ENCODE data around the gene G2E3.
"Not testable (repeated sequence)": the region's sequence is repeated elsewhere in the genome, so short reads cannot be mapped to it uniquely, and the experiment has no call there.

The G2E3 gene

DNA sequence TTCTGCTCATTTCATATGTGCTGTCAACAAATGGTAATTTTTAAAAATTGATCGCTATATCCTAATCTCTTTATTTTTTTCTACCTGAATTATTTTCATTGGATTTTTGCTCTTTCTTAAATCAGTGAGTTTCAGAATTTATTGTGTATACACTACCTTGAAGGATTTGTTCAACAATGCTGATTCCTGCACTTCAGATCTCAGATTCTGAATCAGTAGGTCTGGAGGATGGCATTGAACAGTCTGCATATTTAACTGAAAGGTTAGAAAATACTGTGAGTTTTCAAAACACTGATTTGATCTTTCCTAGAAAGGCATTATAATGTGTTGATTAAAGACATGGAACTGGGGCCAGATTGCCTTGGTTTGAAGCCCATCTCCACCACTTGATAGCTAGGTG is 1.6 kb downstream of the G2E3 start:
- no peak for DNase-seq

DNA sequence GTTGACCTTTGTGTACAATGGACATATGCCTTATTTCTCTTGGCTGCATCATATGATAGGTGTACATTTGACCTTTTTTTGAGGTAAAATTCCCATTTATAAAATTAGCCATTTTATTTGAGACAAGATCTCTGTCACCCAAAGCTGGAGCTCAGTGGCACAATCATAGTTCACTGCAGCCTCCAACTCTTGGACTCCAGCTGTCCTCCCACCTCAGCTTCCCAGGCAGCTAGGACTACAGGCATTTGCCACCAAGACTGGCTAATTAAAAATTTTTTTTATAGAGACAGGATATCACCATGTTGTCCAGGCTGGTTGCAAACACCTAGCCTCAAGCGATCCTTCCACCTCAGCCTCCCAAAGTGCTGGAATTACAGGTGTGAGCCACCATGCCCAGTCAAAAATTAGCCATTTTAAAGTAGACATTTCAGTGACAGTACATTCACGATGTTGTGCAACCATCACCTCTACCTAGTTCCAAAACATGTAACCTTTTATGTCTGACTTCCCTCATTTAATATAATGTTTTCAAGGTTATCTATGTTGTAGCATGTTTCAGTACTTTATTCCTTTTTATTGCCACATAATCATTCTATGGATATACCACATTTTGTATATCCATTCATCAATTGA is 5.4 kb downstream of the G2E3 start:
- DNase-seq: no peak

DNA sequence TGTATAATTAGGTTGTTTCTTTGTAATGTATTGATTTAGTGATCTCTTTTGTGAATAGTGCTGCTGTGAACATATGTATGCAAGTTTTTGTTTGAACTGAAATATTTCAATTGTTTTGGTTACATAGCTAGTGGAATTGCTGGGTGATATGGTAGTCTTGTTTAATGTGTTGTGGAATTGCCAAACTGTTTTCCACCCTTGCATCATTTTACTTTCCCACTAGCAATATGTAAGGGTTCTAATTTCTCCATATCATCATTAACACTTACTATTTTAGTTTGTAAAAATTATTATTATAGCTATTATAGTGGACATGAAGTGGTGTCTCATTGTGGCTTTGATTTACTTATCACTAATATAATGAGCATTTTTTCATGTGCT is 5.9 kb downstream of the G2E3 start:
- DNase-seq: no peak

DNA sequence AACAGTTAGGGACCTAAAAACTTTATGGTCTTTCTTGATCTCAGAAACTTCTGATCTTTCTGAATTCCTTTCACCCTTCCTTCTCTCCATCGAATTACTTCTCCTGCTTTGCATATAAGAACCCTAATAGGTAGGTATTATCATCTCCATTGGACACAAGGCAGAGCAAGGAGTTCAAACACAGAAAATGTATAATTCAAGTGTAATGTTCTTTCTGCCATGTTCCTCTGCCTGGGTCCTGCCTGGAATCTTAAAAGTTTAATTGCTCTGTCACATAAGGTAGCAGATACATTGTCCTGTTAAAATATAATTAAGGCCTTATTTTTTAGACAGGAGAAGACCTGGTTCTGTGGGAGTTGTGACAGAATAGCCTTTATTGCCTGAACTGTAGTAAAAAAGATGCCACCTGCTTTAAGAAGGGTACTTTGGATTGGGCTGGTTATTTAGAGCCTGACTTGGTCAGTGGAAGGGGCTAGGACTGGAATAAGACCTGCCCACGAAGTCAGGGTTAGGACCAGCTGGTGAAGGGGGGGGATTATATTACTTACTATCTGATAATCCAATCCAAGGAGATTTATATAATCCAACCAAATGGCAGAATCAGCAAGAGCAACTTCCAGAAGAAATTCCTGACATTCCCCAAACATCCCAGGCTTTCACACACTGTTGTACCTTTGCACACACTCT is 10.4 kb downstream of the G2E3 start:
- DNase-seq: no peak

DNA sequence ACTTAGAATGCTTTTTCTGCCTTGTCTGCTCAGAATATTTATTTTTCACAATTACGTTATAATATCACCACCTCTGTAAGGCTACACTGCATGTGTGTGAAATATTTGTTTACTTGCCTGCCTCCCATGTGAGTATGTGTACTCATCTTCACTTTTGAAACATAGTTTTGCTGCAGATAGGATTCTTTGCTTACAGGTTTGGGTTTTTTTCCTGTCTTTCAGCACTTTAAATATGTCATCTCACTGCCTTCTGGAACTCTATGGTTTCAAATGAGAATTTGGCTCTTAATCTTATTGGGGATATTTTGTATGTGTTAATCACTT is 10.9 kb downstream of the G2E3 start:
- DNase-seq: no peak

DNA sequence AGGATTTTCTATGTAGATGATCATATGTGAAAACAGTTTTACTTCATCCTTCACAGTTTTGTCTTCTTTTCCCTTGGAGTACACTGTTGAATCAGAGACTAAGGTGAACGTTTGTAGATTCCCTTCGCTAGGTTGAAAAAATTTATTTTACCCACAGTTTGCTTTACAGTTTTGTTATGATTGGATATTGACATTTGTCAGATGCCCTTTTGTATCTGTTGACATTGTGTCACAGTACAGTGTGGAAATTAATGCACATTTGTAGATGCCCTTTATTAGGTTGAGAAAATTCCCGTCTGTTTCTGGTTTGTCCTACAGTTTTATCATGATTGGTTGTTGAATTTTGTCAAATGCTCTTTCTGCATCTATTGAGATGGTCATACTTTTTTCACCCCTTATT is 13.3 kb downstream of the G2E3 start:
- no peak for DNase-seq

DNA sequence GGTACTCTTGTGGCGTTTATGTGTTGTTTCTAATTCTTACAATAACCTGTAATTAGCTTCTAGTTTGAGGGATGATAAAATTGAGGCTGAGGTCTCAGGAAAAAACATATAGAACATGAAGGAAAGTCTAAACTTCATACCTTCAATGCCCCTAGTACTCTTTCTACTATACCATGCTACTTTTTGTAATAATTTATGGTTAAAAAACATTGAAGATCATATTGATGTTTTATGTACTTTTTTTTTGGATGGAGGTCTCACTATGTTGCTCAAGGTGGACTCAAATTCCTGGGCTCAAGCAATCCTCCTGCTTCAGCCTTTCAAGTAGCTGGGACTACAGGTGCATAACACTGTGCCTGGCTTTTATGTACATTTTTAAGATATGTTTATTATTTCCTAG is 13.8 kb downstream of the G2E3 start:
- no peak for DNase-seq

DNA sequence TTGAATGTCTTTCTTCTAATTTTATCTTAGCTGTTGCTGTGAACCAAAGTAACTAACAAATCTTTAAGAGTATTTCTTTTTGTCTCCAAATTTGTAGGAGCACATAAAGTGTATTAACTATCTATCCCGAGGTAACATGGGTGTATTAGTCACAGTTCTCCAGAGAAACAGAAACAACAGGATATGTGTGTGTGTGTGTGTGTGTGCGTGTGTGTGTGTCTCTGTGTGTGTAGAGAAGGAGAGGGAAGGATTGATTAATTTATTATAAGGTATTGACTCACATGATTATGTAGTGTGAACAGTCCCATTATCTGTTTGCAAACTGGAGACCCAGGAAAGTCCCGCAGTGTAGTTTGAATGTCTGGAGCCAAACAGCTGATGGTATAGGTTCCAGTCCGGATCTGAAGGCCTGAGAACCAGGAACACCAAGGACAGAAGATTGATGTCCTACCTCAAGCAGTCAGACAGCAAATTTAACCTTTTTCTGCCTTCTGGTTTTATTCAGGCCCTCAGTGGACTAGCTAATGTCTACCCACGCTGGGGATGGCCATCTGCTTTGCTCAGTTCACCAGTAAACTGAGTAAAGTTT is 14.4 kb downstream of the G2E3 start:
- DNase-seq: no peak

DNA sequence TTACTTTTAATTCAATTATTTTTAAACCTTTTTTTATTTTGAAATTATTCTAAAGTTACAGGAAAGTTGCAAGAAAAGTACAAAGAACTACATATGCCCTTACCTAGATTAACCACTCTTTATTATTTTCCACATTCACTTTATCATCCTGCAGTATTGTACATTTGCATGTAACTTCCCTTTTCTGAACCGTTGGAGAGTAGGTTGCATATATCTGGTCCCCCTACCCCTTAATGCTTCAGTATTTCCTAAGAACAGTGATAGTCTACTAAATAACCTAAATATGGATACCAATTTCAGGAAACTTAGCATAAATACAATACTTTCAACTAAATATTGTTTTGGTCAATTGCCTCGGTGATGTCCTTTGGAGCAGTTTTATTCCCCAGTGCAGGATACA is 15.0 kb downstream of the G2E3 start:
- DNase-seq: no peak

DNA sequence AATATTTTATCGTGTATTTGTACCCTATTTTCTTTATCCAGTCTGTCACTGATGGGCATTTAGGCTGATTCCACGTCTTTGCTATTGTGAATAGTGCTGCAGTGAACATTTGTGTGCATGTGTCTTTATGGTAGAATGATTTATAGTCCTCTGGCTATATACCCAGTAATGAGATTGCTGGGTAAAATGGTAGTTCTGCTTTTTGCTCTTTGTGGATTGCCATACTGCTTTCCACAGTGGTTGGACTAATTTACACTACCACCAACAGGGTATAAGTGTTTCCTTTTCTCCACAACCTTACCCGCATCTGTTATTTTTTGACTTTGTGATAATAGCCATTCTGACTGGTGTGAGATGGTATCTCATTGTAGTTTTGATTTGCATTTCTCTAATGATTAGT is 15.8 kb downstream of the G2E3 start:
- DNase-seq: not testable (repeated sequence)

DNA sequence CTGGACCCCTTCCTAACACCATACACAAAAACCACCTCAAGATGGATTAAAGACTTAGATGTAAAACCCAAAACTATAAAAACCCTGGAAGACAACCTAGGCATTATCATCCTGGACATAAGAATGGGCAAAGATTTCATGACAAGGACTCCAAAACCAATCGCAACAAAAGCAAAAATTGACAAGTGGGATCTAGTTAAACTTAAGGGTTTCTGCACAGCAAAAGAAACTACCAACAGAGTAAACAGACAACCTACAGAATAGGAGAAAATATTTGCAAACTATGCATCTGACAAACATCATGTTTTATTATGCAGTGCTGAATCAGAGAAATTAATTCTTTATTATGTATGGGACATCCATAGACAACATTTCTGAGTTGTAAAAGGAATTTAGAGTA is 17.4 kb downstream of the G2E3 start:
- not testable (repeated sequence) for DNase-seq

DNA sequence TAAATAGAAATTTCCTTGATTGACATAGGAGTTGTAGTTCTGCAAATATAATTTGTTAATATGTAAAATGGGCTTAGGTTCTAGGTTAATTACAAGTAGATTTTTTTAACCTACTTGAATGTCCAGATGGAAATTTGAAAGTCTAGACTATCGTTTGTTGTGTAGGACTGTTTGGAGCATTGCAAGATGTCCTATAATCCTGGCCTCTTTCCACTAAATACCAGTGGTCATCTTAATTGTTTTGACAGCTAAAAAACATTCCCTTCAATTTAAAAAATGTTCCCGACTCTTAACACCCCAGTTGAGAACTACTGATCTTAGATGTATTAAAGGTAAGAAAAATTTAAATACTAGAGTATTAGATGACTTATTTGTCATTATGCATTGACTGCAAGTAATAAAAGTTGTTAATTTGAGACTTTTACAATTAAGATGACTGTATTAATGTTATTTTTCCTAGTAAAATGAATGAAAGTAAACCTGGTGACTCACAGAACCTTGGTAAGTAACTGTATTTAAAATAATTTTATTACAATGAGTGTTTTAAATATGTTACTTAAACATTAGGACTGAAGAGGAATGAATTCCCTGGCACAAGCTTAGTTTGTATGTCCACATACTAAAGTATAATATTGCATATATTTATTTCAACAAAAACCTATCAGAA is 21.8 kb downstream of the G2E3 start:
- no peak for DNase-seq

DNA sequence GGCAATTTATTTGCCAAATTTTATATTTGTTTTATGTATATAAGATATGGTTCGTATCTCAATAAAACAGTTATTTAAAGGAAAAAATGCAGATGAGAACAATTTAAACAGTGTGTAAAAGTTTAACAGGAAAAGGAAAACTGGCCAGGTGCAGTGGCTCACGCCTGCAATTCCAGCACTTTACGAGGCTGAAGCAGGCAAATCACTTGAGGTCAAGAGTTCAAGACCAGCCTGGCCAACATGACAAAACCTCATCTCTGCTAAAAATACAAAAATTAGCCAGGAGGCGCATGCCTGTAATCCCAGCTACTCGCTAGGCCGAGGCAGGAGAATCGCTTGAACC is 22.3 kb downstream of the G2E3 start:
- no peak for DNase-seq

DNA sequence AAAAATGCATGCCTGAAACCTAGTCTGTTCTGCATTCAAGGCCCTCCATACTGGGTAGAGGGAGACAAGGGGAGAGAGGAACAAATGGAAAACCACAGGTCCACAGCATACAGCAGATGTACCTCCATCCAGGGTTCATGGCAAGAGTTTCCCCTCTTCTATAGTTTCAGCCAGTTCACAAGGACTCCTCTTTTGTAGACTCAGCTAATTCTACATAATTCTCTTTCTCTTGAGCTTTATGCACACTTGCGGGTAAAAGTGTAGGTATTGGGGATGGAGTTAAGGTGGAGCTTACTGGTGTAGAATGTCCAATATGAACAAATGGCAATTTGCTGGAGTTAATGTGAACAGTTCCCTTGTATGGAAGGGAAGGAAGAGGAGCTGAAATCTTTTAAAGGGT is 23.4 kb downstream of the G2E3 start:
- DNase-seq: no peak

DNA sequence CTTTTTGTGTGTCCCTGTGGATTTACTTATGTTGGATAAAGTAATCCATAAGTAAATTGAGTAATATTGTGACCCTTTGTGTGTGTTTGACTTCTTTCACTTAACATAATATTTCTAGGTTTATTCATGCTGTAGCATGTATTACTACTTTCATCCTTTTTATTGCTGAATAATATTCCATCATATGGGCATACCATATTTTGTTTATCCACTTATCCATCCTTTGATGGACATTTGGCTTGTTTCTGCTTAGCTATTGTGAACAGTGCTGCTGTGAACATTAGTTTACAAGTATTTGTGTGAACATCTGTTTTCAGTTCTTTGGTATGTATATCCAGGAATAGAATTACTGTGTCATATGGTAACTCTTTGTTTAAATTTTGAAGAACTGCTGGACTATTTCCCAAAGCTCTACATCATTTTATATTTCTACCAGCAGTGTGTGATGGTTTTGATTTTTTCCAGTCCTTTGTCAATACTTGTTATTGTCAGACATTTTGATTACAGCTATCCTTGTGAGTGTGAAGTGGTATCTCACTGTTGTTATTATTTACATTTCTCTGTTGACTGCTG is 25.2 kb downstream of the G2E3 start:
- no peak for DNase-seq

DNA sequence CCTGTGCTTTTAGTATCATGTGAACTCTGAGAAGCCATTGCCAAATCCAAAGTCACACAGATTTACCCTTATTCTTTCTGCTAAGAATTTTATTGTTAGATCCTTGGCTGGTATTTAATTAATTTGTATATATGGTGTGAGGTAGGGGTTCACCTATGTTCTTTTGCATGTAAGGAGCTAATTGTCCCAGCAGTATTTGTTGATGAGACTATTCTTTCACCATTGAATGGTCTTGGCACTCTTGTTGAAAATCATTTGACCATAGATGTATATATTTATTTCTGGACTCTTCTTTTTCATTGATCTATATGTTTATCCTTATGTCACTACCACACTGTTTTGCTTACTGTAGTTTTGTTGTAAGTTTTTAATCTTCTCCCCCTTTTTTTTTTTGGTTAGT is 26.2 kb downstream of the G2E3 start:
- DNase-seq: no peak

DNA sequence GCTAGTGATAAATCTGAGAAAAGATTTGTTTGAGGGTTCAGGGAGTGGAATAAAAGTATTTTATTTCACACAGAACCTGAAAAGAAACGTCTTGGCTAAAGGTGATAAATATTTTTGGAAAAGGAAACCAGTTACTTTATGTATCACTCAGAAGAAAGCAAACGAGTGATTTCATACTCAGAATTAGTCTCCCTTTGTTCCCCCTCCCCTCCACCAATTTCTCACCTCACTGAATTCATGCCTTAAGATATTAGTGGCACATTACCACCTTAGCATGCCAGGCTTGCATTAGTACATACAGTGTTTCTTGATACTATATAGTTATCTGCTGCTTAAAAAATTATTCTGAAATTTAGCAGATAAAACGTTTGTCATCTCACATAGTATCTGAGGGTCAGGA is 28.2 kb downstream of the G2E3 start:
- DNase-seq: no peak

DNA sequence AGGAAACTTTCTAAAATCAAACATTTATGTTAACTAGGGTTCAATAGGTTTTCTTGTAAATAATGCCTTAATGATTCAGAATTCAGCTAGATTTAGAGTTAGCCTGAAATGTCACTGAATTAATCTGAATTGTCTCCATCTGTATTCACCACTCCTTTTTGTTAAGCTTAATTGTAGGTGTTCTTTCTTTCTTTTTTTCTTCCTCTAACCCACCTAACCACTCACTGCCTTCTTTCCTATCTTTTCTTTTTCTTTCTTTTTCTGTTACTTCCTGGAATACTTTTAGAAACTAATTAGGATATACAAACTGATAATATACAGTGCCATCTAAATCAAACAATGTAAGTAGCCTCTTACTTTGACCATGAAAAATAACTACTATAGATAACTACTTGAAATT is 29.9 kb downstream of the G2E3 start:
- no peak for DNase-seq

DNA sequence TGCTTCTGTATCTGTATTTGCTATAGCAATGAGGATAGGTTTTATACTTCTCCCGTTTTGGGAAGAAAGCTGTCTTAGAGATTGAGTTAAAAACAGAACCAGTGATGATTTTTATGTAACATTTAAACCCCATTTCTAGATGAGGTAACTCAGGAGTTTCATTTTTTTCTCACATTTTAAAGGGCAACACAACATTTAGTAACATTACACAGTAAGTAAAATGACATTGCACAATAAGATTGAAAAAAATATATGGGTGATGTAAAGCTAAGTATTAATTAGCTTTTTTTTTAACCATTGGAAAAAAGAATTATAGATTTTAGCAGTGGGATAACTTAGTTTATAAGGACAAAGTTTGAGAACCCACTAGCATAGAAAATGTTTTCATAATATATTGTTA is 38.0 kb downstream of the G2E3 start:
- no peak for DNase-seq

DNA sequence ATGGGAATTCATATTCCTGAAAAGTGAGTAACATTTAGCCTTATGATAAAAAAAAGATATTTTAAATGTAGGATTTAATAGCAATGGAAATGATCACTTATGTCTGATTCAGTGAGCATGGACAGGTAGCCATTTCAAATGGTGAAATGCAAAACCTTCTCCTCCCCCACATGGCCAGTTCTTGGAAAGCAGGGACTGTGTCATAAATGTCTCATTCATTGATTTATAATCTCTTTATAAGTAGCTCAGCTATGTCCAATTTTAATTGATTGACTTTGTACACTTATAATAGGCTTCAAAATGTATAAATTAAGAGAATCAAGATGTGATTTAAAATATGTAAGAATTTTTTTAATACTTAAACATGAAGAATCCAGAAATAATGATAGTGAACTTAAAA is 38.5 kb downstream of the G2E3 start:
- DNase-seq: no peak

DNA sequence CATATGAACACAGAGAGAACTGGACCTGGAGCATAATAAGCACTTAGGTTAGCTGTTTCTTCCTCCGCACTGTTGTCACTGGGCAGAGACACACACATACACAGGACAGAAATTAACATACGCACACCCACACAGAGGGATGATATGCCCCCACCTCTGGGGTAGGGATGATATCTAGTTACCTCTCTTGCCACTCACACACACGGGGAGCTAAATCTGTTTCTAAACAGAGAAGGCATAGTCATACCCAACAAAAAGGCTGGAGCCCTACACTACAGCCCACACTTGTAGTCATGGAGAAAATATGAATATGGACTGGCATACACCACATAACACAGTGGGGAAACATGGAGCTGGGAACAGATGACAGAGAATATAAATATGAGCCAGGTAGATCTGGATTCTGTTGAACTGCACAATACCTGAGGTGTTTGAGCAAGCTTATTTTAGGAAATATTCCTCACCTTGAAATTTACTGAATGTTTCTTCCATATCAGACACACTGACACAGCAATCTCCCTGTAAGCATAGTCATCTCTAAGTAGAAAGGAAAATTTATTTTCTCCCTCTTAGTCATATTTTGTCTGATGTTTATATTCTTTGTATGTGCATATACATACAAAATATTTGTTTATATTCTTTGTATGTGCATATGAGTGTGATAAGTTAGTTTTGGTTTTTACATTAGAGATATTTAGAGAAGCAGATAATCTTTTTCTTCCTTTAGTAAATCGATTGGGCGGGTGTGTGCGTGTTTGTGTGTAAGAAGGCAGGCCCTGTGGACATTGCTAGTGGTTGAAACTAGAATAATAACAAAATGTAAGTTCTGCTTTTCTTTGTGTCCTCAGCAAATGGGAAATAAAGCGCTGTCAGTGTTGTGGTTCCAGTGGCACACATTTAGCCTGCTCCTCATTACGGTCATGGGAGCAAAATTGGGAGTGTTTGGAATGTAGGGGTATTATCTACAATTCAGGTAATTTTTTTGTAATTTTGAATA is 42.3 kb downstream of the G2E3 start:
- DNase-seq: no peak

DNA sequence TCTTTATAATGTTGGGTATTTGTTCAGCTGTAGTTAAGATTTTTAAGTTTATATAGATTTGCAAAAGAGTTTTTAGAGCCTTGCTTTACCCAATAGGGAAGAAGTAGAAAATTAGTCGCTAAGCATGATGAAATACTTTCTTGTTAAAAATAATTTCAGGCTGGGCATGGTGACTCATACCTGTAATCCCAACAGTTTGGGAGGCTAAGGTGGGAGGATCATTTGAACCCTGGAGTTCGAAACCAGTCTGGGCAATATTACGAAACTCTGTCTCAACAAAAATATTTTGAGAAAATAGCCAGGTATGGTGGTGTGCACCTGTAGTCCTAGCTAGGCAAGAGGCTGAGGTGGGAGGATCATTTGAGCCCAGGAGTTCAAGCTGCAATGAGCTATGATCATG is 44.4 kb downstream of the G2E3 start:
- no peak for DNase-seq

DNA sequence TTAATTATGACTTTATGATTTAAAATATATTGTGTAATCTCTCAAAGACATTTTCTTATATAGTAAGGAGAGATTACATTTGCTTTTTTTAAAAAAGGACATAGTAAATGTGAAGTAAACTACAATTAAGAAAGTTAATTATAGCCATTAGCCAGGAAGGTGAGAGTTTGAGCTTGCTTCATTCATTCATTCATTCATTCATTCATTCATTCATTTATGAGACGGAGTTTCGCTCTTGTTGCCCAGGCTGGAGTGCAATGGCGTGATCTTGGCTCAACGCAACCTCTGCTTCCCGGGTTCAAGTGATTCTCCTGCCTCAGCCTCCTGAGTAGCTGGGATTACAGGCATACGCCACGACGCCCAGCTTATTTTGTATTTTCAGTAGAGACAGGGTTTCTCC is 45.7 kb downstream of the G2E3 start:
- DNase-seq: not testable (repeated sequence)

Measured in NCI-H1694 (cell line).